SK-N-SH treated with all-trans-retinoic acid at 6 μM for 48 hours (cell line): ENCODE measurements around the gene KDM6B.

Source experiments
- ATAC-seq: fragments of 200-7000 bp; cut with Tn5 transposase; 3 replicates; pipeline ENCODE4 v1.9.1; 2020; ENCODE audit warnings: mild to moderate bottlenecking, moderate library complexity
- ARNTL ChIP-seq: fragments of 450-650 bp; formaldehyde crosslinking; IDR thresholded peaks from 2 replicates; pipeline ENCODE4 v1.5.0; 2020; ENCODE audit warnings: low read depth, mild to moderate bottlenecking, moderate library complexity, borderline replicate concordance
- BACH2 ChIP-seq: fragments of 250-450 bp; sonication (Bioruptor Pico); IDR thresholded peaks from 2 replicates; pipeline ENCODE4 v1.9.0; 2021; ENCODE audit warnings: mild to moderate bottlenecking, borderline replicate concordance
- ESRRG ChIP-seq: fragments of 250-450 bp; sonication (Bioruptor Pico); IDR thresholded peaks from 2 replicates; pipeline ENCODE4 v1.6.1; 2021; ENCODE audit warnings: mild to moderate bottlenecking
- GLIS3 ChIP-seq: fragments of 250-450 bp; sonication (Bioruptor Pico); IDR thresholded peaks from 2 replicates; pipeline ENCODE4 v1.5.0; 2020; ENCODE audit warnings: mild to moderate bottlenecking, moderate library complexity
- ISL1 ChIP-seq: fragments of 250-450 bp; sonication (Bioruptor Pico); IDR thresholded peaks from 2 replicates; pipeline ENCODE4 v2.1.2; 2022; ENCODE audit warnings: mild to moderate bottlenecking, moderate library complexity
- OSR1 ChIP-seq: fragments of 250-450 bp; sonication (Bioruptor Pico); IDR thresholded peaks from 2 replicates; pipeline ENCODE4 v1.8.0; 2022; ENCODE audit warnings: moderate library complexity, mild to moderate bottlenecking, inconsistent platforms
- PPARA ChIP-seq: fragments of 250-450 bp; sonication (Bioruptor Pico); IDR thresholded peaks from 2 replicates; pipeline ENCODE4 v1.5.0; 2020; ENCODE audit warnings: mild to moderate bottlenecking, borderline replicate concordance
- RARB ChIP-seq: fragments of 250-450 bp; sonication (Bioruptor Pico); IDR thresholded peaks from 2 replicates; pipeline ENCODE4 v1.8.0; 2021; ENCODE audit warnings: mild to moderate bottlenecking, moderate library complexity
- SNAI2 ChIP-seq: fragments of 250-450 bp; sonication (Bioruptor Pico); IDR thresholded peaks from 2 replicates; pipeline ENCODE4 v1.5.0; 2020; ENCODE audit warnings: mild to moderate bottlenecking, moderate library complexity
- TCF4 ChIP-seq: fragments of 250-450 bp; sonication (Bioruptor Pico); IDR thresholded peaks from 2 replicates; pipeline ENCODE4 v1.8.0; 2021; ENCODE audit warnings: mild to moderate bottlenecking, moderate library complexity, borderline replicate concordance
- TOX ChIP-seq: fragments of 250-450 bp; sonication (Bioruptor Pico); IDR thresholded peaks from 2 replicates; pipeline ENCODE4 v1.8.0; 2021; ENCODE audit warnings: mild to moderate bottlenecking, moderate library complexity, borderline replicate concordance
- ZC3H10 ChIP-seq: fragments of 250-450 bp; sonication (Bioruptor Pico); IDR thresholded peaks from 2 replicates; pipeline ENCODE4 v1.5.1; 2021; ENCODE audit warnings: mild to moderate bottlenecking, moderate library complexity
- ZFP3 ChIP-seq: fragments of 250-450 bp; sonication (Bioruptor Pico); IDR thresholded peaks from 2 replicates; pipeline ENCODE4 v1.5.0; 2020; ENCODE audit warnings: mild to moderate bottlenecking, moderate library complexity
- ZFP30 ChIP-seq: fragments of 450-650 bp; formaldehyde crosslinking; IDR thresholded peaks from 2 replicates; pipeline ENCODE4 v1.5.0; 2022; ENCODE audit warnings: mild to moderate bottlenecking, moderate library complexity
- ZNF565 ChIP-seq: fragments of 450-650 bp; formaldehyde crosslinking; conservative IDR thresholded peaks from 2 replicates; pipeline ENCODE4 v1.5.0; 2020; ENCODE audit warnings: low read depth, mild to moderate bottlenecking, moderate library complexity
- ZNF70 ChIP-seq: fragments of 450-650 bp; formaldehyde crosslinking; IDR thresholded peaks from 2 replicates; pipeline ENCODE4 v1.5.0; 2020; ENCODE audit warnings: mild to moderate bottlenecking, moderate library complexity
- ZNF8 ChIP-seq: fragments of 450-650 bp; formaldehyde crosslinking; IDR thresholded peaks from 2 replicates; pipeline ENCODE4 v1.5.0; 2020; ENCODE audit warnings: mild to moderate bottlenecking, moderate library complexity
- TF ChIP-seq, protein P1 (sequence below): fragments of 250-450 bp; sonication (Bioruptor Pico); IDR thresholded peaks from 2 replicates; pipeline ENCODE4 v1.8.0; 2021; ENCODE audit warnings: low read depth, mild to moderate bottlenecking, moderate library complexity, borderline replicate concordance
- TF ChIP-seq, protein P2 (sequence below): fragments of 250-450 bp; sonication (Bioruptor Pico); IDR thresholded peaks from 2 replicates; pipeline ENCODE4 v1.5.0; 2020; ENCODE audit warnings: mild to moderate bottlenecking, moderate library complexity
- TF ChIP-seq, protein P3 (sequence below): fragments of 250-450 bp; sonication (Bioruptor Pico); IDR thresholded peaks from 2 replicates; pipeline ENCODE4 v1.8.0; 2020; ENCODE audit warnings: mild to moderate bottlenecking, moderate library complexity, borderline replicate concordance
- TF ChIP-seq, protein P4 (sequence below): fragments of 250-450 bp; sonication (Bioruptor Pico); IDR thresholded peaks from 2 replicates; pipeline ENCODE4 v1.5.1; 2020; ENCODE audit warnings: low read depth, mild to moderate bottlenecking, moderate library complexity

Gene KDM6B

DNA sequence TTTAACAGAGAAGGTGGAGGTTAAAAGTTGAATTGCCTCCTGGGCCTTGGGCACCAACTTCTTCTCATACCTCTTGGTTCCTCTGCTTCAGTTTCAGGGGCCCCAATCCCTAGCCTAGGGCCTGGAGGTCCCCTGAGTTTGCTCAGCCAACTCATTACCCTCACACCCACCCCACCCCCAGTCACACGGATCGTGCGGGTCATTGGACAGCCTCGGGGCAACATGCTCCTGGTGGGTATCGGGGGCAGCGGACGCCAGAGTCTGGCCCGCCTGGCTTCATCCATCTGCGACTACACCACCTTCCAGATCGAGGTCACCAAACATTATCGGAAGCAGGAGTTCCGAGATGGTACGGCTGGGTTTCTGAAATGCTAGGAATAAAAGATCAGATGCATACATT, 36.0 kb upstream of the KDM6B start:
- ATAC-seq: no peak
- TF ChIP-seq TOX (CRISPR knock-in tag) (no peak), RARB (CRISPR knock-in tag) (no peak), BACH2 (CRISPR knock-in tag) (no peak), ZC3H10 (CRISPR knock-in tag) (no peak), ZNF8 (CRISPR knock-in tag) (no peak), ZFP30 (CRISPR knock-in tag) (no peak)
- TF ChIP-seq, protein P1, sequence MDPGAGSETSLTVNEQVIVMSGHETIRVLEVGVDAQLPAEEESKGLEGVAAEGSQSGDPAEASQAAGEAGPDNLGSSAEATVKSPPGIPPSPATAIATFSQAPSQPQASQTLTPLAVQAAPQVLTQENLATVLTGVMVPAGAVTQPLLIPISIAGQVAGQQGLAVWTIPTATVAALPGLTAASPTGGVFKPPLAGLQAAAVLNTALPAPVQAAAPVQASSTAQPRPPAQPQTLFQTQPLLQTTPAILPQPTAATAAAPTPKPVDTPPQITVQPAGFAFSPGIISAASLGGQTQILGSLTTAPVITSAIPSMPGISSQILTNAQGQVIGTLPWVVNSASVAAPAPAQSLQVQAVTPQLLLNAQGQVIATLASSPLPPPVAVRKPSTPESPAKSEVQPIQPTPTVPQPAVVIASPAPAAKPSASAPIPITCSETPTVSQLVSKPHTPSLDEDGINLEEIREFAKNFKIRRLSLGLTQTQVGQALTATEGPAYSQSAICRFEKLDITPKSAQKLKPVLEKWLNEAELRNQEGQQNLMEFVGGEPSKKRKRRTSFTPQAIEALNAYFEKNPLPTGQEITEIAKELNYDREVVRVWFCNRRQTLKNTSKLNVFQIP: no peak

DNA sequence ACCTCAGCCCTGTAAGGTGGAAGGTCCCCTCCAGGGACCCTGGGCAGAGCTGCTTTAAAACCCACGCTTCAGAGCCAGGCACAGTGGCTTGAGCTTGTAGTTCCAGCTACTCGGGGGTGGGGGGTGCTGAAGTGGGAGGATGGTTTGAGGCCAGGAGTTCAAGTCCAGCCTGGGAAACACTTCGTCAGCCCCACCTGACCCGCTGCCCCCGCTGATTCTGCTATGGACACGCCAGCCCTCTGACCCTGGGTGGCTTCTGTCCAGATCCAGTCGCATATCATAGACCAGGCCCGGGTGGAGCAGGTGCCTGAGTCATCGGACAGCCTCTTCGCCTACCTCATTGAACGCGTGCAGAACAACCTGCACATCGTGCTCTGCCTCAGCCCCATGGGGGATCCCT, 35.2 kb upstream of the KDM6B start:
- no peak for ATAC-seq
- TF ChIP-seq PPARA (CRISPR knock-in tag): no peak

DNA sequence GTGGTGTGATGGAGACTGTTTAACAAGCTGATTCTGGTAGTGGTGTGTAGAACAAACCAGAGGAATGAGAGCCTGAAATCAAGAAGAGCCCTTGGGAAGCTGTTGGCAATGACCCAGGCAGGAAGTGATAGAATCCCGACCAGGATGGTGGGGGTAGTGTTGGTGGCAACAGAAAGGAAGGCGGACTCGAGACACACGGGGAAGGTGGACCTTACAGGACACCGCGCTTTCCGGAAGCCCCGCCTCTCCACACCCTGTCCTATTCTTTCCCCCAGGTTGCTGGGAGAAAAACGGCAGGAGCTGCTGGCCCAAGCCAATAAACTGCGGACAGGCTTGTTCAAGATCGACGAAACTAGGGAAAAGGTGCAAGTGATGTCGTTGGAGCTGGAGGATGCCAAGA, 30.0 kb upstream of the KDM6B start:
- TF ChIP-seq, protein P2, sequence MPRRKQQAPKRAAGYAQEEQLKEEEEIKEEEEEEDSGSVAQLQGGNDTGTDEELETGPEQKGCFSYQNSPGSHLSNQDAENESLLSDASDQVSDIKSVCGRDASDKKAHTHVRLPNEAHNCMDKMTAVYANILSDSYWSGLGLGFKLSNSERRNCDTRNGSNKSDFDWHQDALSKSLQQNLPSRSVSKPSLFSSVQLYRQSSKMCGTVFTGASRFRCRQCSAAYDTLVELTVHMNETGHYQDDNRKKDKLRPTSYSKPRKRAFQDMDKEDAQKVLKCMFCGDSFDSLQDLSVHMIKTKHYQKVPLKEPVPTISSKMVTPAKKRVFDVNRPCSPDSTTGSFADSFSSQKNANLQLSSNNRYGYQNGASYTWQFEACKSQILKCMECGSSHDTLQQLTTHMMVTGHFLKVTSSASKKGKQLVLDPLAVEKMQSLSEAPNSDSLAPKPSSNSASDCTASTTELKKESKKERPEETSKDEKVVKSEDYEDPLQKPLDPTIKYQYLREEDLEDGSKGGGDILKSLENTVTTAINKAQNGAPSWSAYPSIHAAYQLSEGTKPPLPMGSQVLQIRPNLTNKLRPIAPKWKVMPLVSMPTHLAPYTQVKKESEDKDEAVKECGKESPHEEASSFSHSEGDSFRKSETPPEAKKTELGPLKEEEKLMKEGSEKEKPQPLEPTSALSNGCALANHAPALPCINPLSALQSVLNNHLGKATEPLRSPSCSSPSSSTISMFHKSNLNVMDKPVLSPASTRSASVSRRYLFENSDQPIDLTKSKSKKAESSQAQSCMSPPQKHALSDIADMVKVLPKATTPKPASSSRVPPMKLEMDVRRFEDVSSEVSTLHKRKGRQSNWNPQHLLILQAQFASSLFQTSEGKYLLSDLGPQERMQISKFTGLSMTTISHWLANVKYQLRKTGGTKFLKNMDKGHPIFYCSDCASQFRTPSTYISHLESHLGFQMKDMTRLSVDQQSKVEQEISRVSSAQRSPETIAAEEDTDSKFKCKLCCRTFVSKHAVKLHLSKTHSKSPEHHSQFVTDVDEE (CRISPR knock-in tag): no peak
- TF ChIP-seq ZFP3 (CRISPR knock-in tag) (no peak), SNAI2 (CRISPR knock-in tag) (no peak), OSR1 (CRISPR knock-in tag) (no peak), ZNF565 (CRISPR knock-in tag) (no peak), BACH2 (CRISPR knock-in tag) (no peak), ARNTL (CRISPR knock-in tag) (no peak), TOX (CRISPR knock-in tag) (no peak), ZC3H10 (CRISPR knock-in tag) (no peak), TCF4 (CRISPR knock-in tag) (no peak), ZNF8 (CRISPR knock-in tag) (no peak), ESRRG (CRISPR knock-in tag) (no peak), ZNF70 (CRISPR knock-in tag) (no peak), GLIS3 (CRISPR knock-in tag) (no peak), PPARA (CRISPR knock-in tag) (no peak), ISL1 (CRISPR knock-in tag) (no peak), RARB (CRISPR knock-in tag) (no peak)
- TF ChIP-seq, protein P3, sequence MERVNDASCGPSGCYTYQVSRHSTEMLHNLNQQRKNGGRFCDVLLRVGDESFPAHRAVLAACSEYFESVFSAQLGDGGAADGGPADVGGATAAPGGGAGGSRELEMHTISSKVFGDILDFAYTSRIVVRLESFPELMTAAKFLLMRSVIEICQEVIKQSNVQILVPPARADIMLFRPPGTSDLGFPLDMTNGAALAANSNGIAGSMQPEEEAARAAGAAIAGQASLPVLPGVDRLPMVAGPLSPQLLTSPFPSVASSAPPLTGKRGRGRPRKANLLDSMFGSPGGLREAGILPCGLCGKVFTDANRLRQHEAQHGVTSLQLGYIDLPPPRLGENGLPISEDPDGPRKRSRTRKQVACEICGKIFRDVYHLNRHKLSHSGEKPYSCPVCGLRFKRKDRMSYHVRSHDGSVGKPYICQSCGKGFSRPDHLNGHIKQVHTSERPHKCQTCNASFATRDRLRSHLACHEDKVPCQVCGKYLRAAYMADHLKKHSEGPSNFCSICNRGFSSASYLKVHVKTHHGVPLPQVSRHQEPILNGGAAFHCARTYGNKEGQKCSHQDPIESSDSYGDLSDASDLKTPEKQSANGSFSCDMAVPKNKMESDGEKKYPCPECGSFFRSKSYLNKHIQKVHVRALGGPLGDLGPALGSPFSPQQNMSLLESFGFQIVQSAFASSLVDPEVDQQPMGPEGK (CRISPR knock-in tag): no peak
- TF ChIP-seq, protein P1: no peak
- TF ChIP-seq, protein P4, sequence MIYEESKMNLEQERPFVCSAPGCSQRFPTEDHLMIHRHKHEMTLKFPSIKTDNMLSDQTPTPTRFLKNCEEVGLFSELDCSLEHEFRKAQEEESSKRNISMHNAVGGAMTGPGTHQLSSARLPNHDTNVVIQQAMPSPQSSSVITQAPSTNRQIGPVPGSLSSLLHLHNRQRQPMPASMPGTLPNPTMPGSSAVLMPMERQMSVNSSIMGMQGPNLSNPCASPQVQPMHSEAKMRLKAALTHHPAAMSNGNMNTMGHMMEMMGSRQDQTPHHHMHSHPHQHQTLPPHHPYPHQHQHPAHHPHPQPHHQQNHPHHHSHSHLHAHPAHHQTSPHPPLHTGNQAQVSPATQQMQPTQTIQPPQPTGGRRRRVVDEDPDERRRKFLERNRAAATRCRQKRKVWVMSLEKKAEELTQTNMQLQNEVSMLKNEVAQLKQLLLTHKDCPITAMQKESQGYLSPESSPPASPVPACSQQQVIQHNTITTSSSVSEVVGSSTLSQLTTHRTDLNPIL: no peak
- no peak for ATAC-seq
